GM12872 (cell line): ENCODE data around the gene LHPP.

Experiments used
- CTCF ChIP-seq: IDR thresholded peaks from 3 replicates; pipeline ENCODE4 v1.5.1; 2011; ENCODE audit warnings: low read depth, mild to moderate bottlenecking, low read length, moderate library complexity; ENCODE audit not compliant: insufficient read depth

The LHPP gene

GRCh38 chr10:124600051-124600880 lies 138.6 kb downstream of the LHPP start:
- TF ChIP-seq CTCF, result no peak

DNA sequence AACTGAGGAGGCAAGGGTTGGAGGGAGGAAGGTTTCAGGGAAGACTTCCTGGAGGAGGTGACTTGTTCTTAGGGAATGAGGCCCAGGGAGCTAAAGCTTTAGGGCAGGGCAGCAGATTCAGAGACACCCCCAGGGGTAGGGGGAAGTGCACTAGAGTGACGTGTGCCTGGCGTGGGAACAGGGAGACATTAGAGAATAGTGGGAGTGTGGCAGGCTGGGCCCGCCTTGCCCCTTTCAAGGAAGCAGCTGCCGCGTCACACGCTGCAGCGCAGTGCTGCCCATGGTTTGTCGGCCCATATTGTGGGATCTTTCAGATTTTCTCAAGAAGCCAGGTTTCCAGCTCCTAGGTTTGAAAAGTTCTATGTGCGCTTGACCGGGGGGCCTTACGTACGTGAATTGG lies 139.4 kb downstream of the LHPP start:
- TF ChIP-seq CTCF, result no peak

DNA sequence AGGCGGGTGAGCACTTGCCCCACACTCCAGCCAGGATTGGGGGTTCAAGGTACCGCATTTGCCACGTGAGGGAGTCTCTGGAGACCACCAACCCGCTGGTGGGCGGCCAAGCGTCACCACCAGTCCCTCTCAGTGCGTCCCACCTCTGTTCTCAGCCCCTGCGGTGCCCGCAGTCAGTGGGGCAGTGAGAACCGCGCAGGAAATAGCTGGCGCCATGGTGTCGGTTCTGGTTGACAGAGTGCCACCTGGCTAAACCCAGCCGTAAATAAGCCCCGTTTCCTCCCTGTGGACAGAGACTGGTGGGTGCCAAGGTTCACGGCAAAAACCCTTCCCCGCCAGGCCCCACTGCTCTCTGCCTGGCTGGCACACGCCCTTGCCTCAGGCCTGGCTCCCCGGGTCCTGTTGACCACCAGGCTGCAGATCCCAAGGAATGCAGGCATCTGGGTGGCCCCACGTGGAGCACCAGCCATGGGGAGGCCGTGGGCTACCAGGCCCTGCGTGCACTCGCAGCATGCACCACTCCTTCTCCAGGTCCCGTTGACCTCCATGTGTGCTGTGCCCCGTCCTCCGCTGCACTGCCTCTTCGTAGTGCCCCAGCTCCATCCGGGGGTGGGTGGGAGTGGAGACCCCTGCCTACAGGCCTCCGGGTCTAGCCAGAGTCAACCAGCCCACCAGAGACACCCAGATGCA lies 140.0 kb downstream of the LHPP start:
- no peak for TF ChIP-seq CTCF

DNA sequence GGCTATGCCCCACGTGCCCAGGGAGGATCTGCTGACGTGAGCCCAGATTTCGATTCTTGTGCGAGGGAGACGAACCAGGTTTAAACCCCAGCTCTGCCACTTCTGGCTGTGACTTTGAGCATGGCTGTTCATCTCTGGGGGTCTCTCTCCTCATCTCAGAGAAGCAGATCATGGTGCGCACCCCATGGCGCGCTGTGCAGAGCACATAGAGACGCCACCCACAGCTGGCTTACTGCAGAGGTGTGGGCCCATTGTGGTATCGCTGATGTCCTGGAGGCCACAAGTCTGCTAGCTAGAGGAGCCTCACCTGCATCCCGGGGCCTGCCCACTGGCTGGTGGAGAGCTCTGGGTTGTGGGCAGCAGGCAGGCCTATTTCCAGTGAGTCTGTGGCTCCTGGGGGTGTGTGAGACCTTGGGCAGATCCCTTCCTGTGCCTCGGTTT lies 140.5 kb downstream of the LHPP start:
- TF ChIP-seq CTCF, result no peak

- TF ChIP-seq CTCF, result no peak
These were observed 141.2 kb downstream of the LHPP start for GRCh38 chr10:124602646-124603365.

GRCh38 chr10:124603376-124604213 lies 142.0 kb downstream of the LHPP start:
- TF ChIP-seq CTCF, result no peak
